PC-3 (cell line): ENCODE data around the gene BICDL2. TPM values are rescaled to one million over a fixed set of nuclear protein-coding genes. Genes with fewer than 3 reads are reported as not detected.

Experiments used
- ATAC-seq: fragments of 200-7000 bp; cut with Tn5 transposase; 2 replicates; pipeline ENCODE4 v1.9.1; 2020; ENCODE audit warnings: mild to moderate bottlenecking, moderate library complexity
- BruUV-seq: library from RNA; stranded (reverse); fragments of 400-500 nt; replicated peaks from 2 replicates; lab custom pipeline; 2021; lab: Mats Ljungman, UMichigan
- CTCF ChIA-PET: fragments of 300-600 bp; sonication (Branson Sonifier 250); formaldehyde crosslinking; loops from one replicate; lab custom pipeline; 2022; ENCODE audit warnings: antibody characterized with exemption; lab: Charles Lee
- POLR2A ChIA-PET: fragments of 300-600 bp; sonication (Branson Sonifier 250); formaldehyde crosslinking; loops from one replicate; lab custom pipeline; 2022; ENCODE audit warnings: antibody characterized with exemption; ENCODE audit not compliant: unreplicated experiment; lab: Charles Lee
- DNase-seq: peaks from one replicate; pipeline ENCODE4 v3.0.0-alpha.2; 2015
- H2AFZ ChIP-seq: fragments of 300-600 bp; sonication (generic); 2 replicates; pipeline ENCODE4 v1.6.0; 2016; ENCODE audit warnings: antibody characterized with exemption, low read length
- H3F3A ChIP-seq: fragments of 300-600 bp; sonication (generic); one replicate; pipeline ENCODE4 v1.6.0; 2017; ENCODE audit warnings: antibody characterized with exemption, low read length, control low read depth, mild to moderate bottlenecking; ENCODE audit not compliant: unreplicated experiment
- H3K27ac ChIP-seq: fragments of 300-600 bp; sonication (generic); 2 replicates; pipeline ENCODE4 v1.5.1; 2016; ENCODE audit warnings: mild to moderate bottlenecking, low read length
- H3K27me3 ChIP-seq: fragments of 300-600 bp; sonication (generic); 2 replicates; pipeline ENCODE4 v1.6.1; 2016; ENCODE audit warnings: low read length, mixed read lengths
- H3K36me3 ChIP-seq: fragments of 300-600 bp; sonication (generic); 2 replicates; pipeline ENCODE4 v1.6.1; 2016; ENCODE audit warnings: low read depth, mixed run types, low read length, mixed read lengths
- H3K4me1 ChIP-seq: fragments of 300-600 bp; sonication (generic); 2 replicates; pipeline ENCODE4 v1.5.1; 2016; ENCODE audit warnings: low read length; ENCODE audit not compliant: insufficient read depth
- H3K4me2 ChIP-seq: fragments of 300-600 bp; sonication (generic); 2 replicates; pipeline ENCODE4 v1.6.0; 2016; ENCODE audit warnings: low read length
- H3K4me3 ChIP-seq: fragments of 300-600 bp; sonication (generic); 2 replicates; pipeline ENCODE4 v1.5.1; 2016; ENCODE audit warnings: mild to moderate bottlenecking, low read length, mixed read lengths
- H3K79me2 ChIP-seq: fragments of 300-600 bp; sonication (generic); 2 replicates; pipeline ENCODE4 v1.6.1; 2017; ENCODE audit warnings: low read length, mixed read lengths
- H3K9ac ChIP-seq: fragments of 300-600 bp; sonication (generic); 2 replicates; pipeline ENCODE4 v1.6.0; 2016; ENCODE audit warnings: mild to moderate bottlenecking, low read length
- H3K9me2 ChIP-seq: fragments of 300-600 bp; sonication (generic); replicated peaks from 2 replicates; pipeline ENCODE4 v1.6.1; 2016; ENCODE audit warnings: mixed run types, low read length, mixed read lengths
- H3K9me3 ChIP-seq: fragments of 300-600 bp; sonication (generic); 2 replicates; pipeline ENCODE4 v1.6.1; 2016; ENCODE audit warnings: low read length, mixed read lengths
- H4K20me1 ChIP-seq: fragments of 300-600 bp; sonication (generic); 2 replicates; pipeline ENCODE4 v1.6.1; 2016; ENCODE audit warnings: low read length, mixed read lengths
- EZH2 ChIP-seq: fragments of 300-600 bp; sonication (generic); IDR thresholded peaks from one replicate; pipeline ENCODE4 v1.6.1; 2017; ENCODE audit warnings: antibody characterized with exemption, mild to moderate bottlenecking, low read length; ENCODE audit not compliant: unreplicated experiment
- EZH2phosphoT487 ChIP-seq: fragments of 300-600 bp; sonication (generic); IDR thresholded peaks from 2 replicates; pipeline ENCODE4 v1.6.1; 2018; ENCODE audit warnings: mild to moderate bottlenecking, antibody characterized with exemption, low read length, borderline replicate concordance
- intact Hi-C: fragments of 100-400 bp; cut with micrococcal nuclease; formaldehyde crosslinking; loops from 2 replicates; pipeline ENCODE4 v1.9.0; 2023
- total RNA-seq: library from RNA; depleted of rRNA; stranded (reverse); fragments of >200 nt; gene quantifications from 2 replicates; pipeline ENCODE4 v1.2.3, GENCODE V29; 2014
- TF ChIP-seq, protein P1 (sequence below): fragments of 300-600 bp; sonication (generic); conservative IDR thresholded peaks from 2 replicates; pipeline ENCODE4 v1.5.1; 2017; ENCODE audit warnings: antibody characterized with exemption, low read depth, mild to moderate bottlenecking, low read length

BICDL2 gene
- total RNA-seq, 1 experiment from 2014 or later: 16.3 TPM

DNA sequence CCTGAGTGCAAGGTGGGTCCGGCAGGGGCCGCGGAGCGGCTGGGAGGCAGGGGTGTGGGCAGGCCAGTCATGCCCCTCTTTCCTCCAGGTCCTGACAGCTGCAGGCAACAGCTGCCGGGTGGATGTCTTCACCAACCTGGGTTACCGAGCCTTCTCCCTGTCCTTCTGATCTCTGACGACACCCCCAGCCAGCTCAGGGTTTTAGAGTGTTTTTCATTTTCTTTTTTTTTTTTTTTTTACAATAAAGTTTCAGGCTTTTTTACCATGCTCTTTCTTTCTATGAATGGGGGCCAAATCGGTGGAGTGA lies 9.3 kb downstream of the BICDL2 start:
- Histone ChIP-seq H3K4me3 (no peak overlapping the region), H3K79me2 (no peaks in the 10 kb centered on the region), H2AFZ (no peak overlapping the region), H3K9me3 (no peaks in the 10 kb centered on the region), H3K9me2 (no peaks in the 10 kb centered on the region), H3K4me1 (peaks cover 34% of the 10 kb centered on the region), H3K27me3 (no peaks in the 10 kb centered on the region), H3F3A (no peaks in the 10 kb centered on the region), H3K27ac (no peak overlapping the region), H3K36me3 (no peaks in the 10 kb centered on the region), H4K20me1 (no peaks in the 10 kb centered on the region), H3K4me2 (peak overlapping the region; percentile 68), H3K9ac (no peak overlapping the region)
- DNase-seq (no peak), ATAC-seq (no peak)
- no peak for TF ChIP-seq EZH2phosphoT487
- TF ChIP-seq, protein P1, sequence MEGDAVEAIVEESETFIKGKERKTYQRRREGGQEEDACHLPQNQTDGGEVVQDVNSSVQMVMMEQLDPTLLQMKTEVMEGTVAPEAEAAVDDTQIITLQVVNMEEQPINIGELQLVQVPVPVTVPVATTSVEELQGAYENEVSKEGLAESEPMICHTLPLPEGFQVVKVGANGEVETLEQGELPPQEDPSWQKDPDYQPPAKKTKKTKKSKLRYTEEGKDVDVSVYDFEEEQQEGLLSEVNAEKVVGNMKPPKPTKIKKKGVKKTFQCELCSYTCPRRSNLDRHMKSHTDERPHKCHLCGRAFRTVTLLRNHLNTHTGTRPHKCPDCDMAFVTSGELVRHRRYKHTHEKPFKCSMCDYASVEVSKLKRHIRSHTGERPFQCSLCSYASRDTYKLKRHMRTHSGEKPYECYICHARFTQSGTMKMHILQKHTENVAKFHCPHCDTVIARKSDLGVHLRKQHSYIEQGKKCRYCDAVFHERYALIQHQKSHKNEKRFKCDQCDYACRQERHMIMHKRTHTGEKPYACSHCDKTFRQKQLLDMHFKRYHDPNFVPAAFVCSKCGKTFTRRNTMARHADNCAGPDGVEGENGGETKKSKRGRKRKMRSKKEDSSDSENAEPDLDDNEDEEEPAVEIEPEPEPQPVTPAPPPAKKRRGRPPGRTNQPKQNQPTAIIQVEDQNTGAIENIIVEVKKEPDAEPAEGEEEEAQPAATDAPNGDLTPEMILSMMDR: no peak
- intact Hi-C loops: no loop called here
- ChIA-PET POLR2A (interaction anchor here (1.2 kb wide), 1 partner anchor 7 kb away, joined by 11 read pairs; the partner anchor contains the start of gene TNFRSF12A), CTCF (interaction anchor here (0.6 to 1.2 kb wide), 3 partner anchors 23 to 526 kb away, joined by 3 to 14 read pairs (median 12); no protein-coding TSS in a partner anchor)
- no TSS peak for BruUV-seq

DNA sequence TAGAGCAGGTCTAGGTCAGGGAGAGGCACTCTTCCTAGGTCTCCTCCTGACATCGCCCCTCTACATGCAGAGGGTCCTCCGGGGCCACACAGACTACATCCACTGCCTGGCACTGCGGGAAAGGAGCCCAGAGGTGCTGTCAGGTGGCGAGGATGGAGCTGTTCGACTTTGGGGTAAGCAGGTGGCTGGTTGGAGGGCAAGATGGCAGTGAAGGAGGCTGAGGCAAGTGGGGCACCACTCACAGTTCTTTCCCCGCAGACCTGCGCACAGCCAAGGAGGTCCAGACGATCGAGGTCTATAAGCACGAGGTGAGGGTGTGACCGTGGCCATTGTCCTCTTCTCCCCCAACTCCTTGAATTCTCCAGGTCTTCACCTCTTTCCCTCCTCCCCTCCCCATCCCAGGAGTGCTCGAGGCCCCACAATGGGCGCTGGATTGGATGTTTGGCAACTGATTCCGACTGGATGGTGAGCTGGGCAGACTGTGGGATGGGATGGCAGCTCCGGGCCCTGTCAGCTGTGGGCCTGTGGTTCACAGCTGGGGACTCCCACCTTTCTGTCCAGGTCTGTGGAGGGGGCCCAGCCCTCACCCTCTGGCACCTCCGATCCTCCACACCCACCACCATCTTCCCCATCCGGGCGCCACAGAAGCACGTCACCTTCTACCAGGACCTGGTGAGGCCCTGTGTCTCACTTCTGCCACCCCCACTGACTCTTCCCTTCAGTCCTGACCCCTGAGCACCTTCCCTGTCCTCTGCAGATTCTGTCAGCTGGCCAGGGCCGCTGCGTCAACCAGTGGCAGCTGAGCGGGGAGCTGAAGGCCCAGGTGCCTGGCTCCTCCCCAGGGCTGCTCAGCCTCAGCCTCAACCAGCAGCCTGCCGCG lies 9.9 kb downstream of the BICDL2 start:
- no TSS peak for BruUV-seq
- DNase-seq (no peak), ATAC-seq (no peak)
- H3K27ac ChIP-seq: no peak overlapping the region
- ChIA-PET CTCF (interaction anchor here (0.6 kb wide), 1 partner anchor 525 kb away, joined by 12 read pairs; no protein-coding TSS in a partner anchor), POLR2A (no interaction called here)
- H3K4me1 ChIP-seq: peaks cover 32% of the 10 kb centered on the region
- no peaks in the 10 kb centered on the region for H4K20me1 ChIP-seq
- H3K36me3 ChIP-seq: peaks cover 3% of the 10 kb centered on the region; the same call in 1 of the 2 replicates
- TF ChIP-seq, protein P1: no peak
- no peak for TF ChIP-seq EZH2
- TF ChIP-seq EZH2phosphoT487: no peak
- H3K27me3 ChIP-seq: no peaks in the 10 kb centered on the region
- H3K9me3 ChIP-seq: no peaks in the 10 kb centered on the region
- no peak overlapping the region for H3K4me3 ChIP-seq
- H3K9ac ChIP-seq: no peak overlapping the region
- no peaks in the 10 kb centered on the region for H3F3A ChIP-seq
- H2AFZ ChIP-seq: no peak overlapping the region
- H3K9me2 ChIP-seq: no peaks in the 10 kb centered on the region
- H3K79me2 ChIP-seq: peaks cover 3% of the 10 kb centered on the region
- H3K4me2 ChIP-seq: no peak overlapping the region
- intact Hi-C loops: no loop called here

DNA sequence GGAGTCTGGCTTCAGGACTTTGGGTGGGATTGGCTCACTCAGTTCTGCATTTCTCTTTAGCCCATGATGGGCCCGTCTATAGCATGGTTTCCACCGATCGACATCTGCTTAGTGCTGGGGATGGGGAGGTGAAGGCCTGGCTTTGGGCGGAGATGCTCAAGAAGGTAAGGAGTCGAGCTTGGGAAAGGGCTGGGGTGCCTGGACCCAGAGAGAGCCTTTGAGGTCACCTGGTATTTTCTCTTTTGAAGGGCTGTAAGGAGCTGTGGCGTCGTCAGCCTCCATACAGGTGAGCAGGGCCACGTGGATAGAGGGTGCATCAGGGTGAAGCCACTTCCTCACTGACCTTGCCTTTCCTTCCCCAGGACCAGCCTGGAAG lies 10.8 kb downstream of the BICDL2 start:
- Histone ChIP-seq H3K4me3 (no peak overlapping the region), H3K9ac (no peak overlapping the region), H3K9me2 (no peaks in the 10 kb centered on the region), H3K4me1 (peaks cover 25% of the 10 kb centered on the region), H3F3A (no peaks in the 10 kb centered on the region), H3K79me2 (peaks cover 12% of the 10 kb centered on the region), H3K27me3 (no peaks in the 10 kb centered on the region), H2AFZ (no peak overlapping the region), H4K20me1 (no peaks in the 10 kb centered on the region), H3K4me2 (no peak overlapping the region), H3K27ac (no peak overlapping the region), H3K36me3 (peaks cover 10% of the 10 kb centered on the region), H3K9me3 (no peaks in the 10 kb centered on the region)
- no peak for TF ChIP-seq EZH2
- TF ChIP-seq, protein P1: no peak
- no peak for TF ChIP-seq EZH2phosphoT487
- intact Hi-C loops: no loop called here
- no TSS peak for BruUV-seq
- no peak for DNase-seq
- no peak for ATAC-seq
- POLR2A ChIA-PET: no interaction called here
- CTCF ChIA-PET: no interaction called here
